Neutrophil (primary cell): ENCODE results near the gene KLHL21.

Source experiments
- H3K27ac ChIP-seq: fragments of 200-600 bp; sonication (generic); 2 replicates; pipeline ENCODE4 v1.5.1; 2016; ENCODE audit warnings: mild to moderate bottlenecking, moderate library complexity
- H3K27me3 ChIP-seq: fragments of 200-600 bp; sonication (generic); 2 replicates; pipeline ENCODE4 v1.6.0; 2016; ENCODE audit warnings: mild to moderate bottlenecking
- H3K36me3 ChIP-seq: fragments of 200-600 bp; sonication (generic); 2 replicates; pipeline ENCODE4 v1.5.1; 2017
- H3K4me1 ChIP-seq, 2 experiments: fragments of 200-600 bp in 1 of 2; sonication (generic) in 1 of 2; 1 replicate in 1 of 2; 2 replicates in 1 of 2; pipeline versions ENCODE4 v1.5.1 to v1.6.1; 2013 to 2016; ENCODE audit warnings: low read depth in 1 of 2, low read length in 1 of 2, mild to moderate bottlenecking in 1 of 2, moderate library complexity in 1 of 2; ENCODE audit not compliant: control insufficient read depth in 1 of 2, insufficient read depth in 1 of 2
- H3K4me3 ChIP-seq, 2 experiments: fragments of 200-600 bp in 1 of 2; sonication (generic) in 1 of 2; 1 replicate in 1 of 2; 2 replicates in 1 of 2; pipeline ENCODE4 v1.5.1; 2013 to 2016; ENCODE audit warnings: low read depth in 1 of 2, low read length in 1 of 2, mild to moderate bottlenecking in 1 of 2, moderate library complexity in 1 of 2
- H3K9me3 ChIP-seq: fragments of 200-600 bp; sonication (generic); 2 replicates; pipeline ENCODE4 v1.5.1; 2016
- CTCF ChIP-seq: fragments of 200-600 bp; sonication (generic); IDR thresholded peaks from 2 replicates; pipeline ENCODE4 v1.5.1; 2016; ENCODE audit warnings: antibody characterized with exemption

KLHL21 gene

GRCh38 chr1:6580593-6581409 is 21.9 kb downstream of the KLHL21 start:
- peaks cover 38 to 42% of the 10 kb centered on the region in 2 experiments for H3K4me1 ChIP-seq
- no peaks in the 10 kb centered on the region for H3K9me3 ChIP-seq
- H3K36me3 ChIP-seq = peaks cover 18% of the 10 kb centered on the region
- no peaks in the 10 kb centered on the region for H3K27me3 ChIP-seq
- peak overlapping the region; percentile 83 to 88 for H3K4me3 ChIP-seq
- H3K27ac ChIP-seq = peak overlapping the region; percentile 93
- TF ChIP-seq CTCF = no peak

GRCh38 chr1:6580119-6580592 is 22.5 kb downstream of the KLHL21 start:
- Histone ChIP-seq H3K4me1 (peaks cover 38 to 42% of the 10 kb centered on the region in 2 experiments), H3K4me3 (peak overlapping the region; percentile 83 to 88)

GRCh38 chr1:6579374-6580118 is 23.1 kb downstream of the KLHL21 start, which contains the start of gene ZBTB48:
Gene ZBTB48 (plus strand): TSS chr1:6579994. CDS start chr1:6580610, 616 bp downstream.
- H3K4me3 ChIP-seq = peak within 1 kb of the TSS; percentile 83 to 88
- no peaks in the 10 kb centered on the region for H3K27me3 ChIP-seq
- H3K9me3 ChIP-seq = no peaks in the 10 kb centered on the region
- peaks cover 8% of the 10 kb centered on the region for H3K36me3 ChIP-seq
- peak within 1 kb of the TSS; percentile 93 for H3K27ac ChIP-seq
- peak; percentile 25 for TF ChIP-seq CTCF
- H3K4me1 ChIP-seq = peaks cover 38 to 42% of the 10 kb centered on the region in 2 experiments

More at GRCh38 chr1:6580119-6580592, 22.5 kb downstream of the KLHL21 start:
- H3K27ac ChIP-seq = peak overlapping the region; percentile 93
- H3K9me3 ChIP-seq = no peaks in the 10 kb centered on the region
- peak; percentile 9 for TF ChIP-seq CTCF
- peaks cover 12% of the 10 kb centered on the region for H3K36me3 ChIP-seq
- no peaks in the 10 kb centered on the region for H3K27me3 ChIP-seq

GRCh38 chr1:6578624-6579373 is 23.9 kb downstream of the KLHL21 start:
- peak overlapping the region; percentile 93 for H3K27ac ChIP-seq
- no peaks in the 10 kb centered on the region for H3K27me3 ChIP-seq
- peak overlapping the region; percentile 83 to 88 for H3K4me3 ChIP-seq
- TF ChIP-seq CTCF = no peak
- H3K9me3 ChIP-seq = no peaks in the 10 kb centered on the region
- H3K4me1 ChIP-seq = peaks cover 38 to 42% of the 10 kb centered on the region in 2 experiments
- H3K36me3 ChIP-seq = peaks cover under 1% of the 10 kb centered on the region
